GM12878 (cell line): ENCODE data around the gene C21orf58. TPM values are rescaled to one million over a fixed set of nuclear protein-coding genes. Genes with fewer than 3 reads are reported as not detected.

Experiments
- ATAC-seq: fragments of 200-7000 bp; cut with Tn5 transposase; 3 replicates; pipeline ENCODE4 v1.9.1; 2020; ENCODE audit warnings: mild to moderate bottlenecking, moderate library complexity
- Bru-seq: library from RNA; stranded (reverse); fragments of 400-500 nt; gene quantifications from one replicate; lab custom pipeline; 2021; lab: Mats Ljungman, UMichigan
- BruChase-seq, 2 experiments: library from RNA; stranded (reverse); fragments of 400-500 nt; gene quantifications; one replicate each; lab custom pipeline; 2021; lab: Mats Ljungman, UMichigan
- BruUV-seq: library from RNA; stranded (reverse); fragments of 400-500 nt; replicated peaks from 2 replicates; lab custom pipeline; 2021; lab: Mats Ljungman, UMichigan
- CTCF ChIA-PET: fragments of 300-600 bp; sonication (Branson Sonifier 250); formaldehyde crosslinking; extraction: SDS; loops from one replicate; lab custom pipeline; 2021; ENCODE audit warnings: inconsistent platforms; lab: Yijun Ruan, JAX
- POLR2A ChIA-PET: fragments of 350-600 bp; formaldehyde crosslinking; extraction: SDS; loops from one replicate; lab custom pipeline; 2021; ENCODE audit warnings: inconsistent platforms; lab: Charles Lee
- RAD21 ChIA-PET: fragments of 300-600 bp; sonication (Branson Sonifier 250); formaldehyde crosslinking; loops from one replicate; lab custom pipeline; 2023; ENCODE audit warnings: antibody characterized with exemption; ENCODE audit not compliant: unreplicated experiment; lab: Charles Lee
- SMC1A ChIA-PET: fragments of 300-600 bp; sonication (Branson Sonifier 250); formaldehyde crosslinking; loops from one replicate; lab custom pipeline; 2023; ENCODE audit not compliant: unreplicated experiment, uncharacterized antibody; lab: Charles Lee
- DNase-seq: peaks from one replicate; pipeline ENCODE4 v3.0.0-alpha.2; 2011; ENCODE audit warnings: low read depth, low spot score
- FAIRE-seq: peaks from 3 replicates; lab custom pipeline; 2011; peaks lifted over from hg19 to GRCh38; lab: Jason Lieb, UNC
- H2AFZ ChIP-seq: 2 replicates; pipeline ENCODE4 v1.6.0; 2011; ENCODE audit warnings: low read depth, low read length, control low read depth; ENCODE audit not compliant: control insufficient read depth
- H3K27ac ChIP-seq: 2 replicates; pipeline ENCODE4 v1.5.1; 2011; ENCODE audit warnings: control low read depth; ENCODE audit not compliant: control insufficient read depth, insufficient read depth
- H3K27me3 ChIP-seq, 2 experiments: replicated peaks in 1 of 2; 2 replicates each; pipeline versions ENCODE4 v1.6.0 to v1.6.1; 2011; ENCODE audit warnings: low read length in 1 of 2; ENCODE audit not compliant: control insufficient read depth in 2 of 2, insufficient read depth in 2 of 2
- H3K36me3 ChIP-seq, 2 experiments: 2 replicates each; pipeline ENCODE4 v1.5.1; 2011; ENCODE audit warnings: low read length in 1 of 2; ENCODE audit not compliant: control insufficient read depth in 2 of 2, insufficient read depth in 2 of 2
- H3K4me1 ChIP-seq: 2 replicates; pipeline ENCODE4 v1.6.1; 2011; ENCODE audit warnings: mild to moderate bottlenecking, low read length, moderate library complexity, mixed read lengths; ENCODE audit not compliant: control insufficient read depth, insufficient read depth
- H3K4me2 ChIP-seq: 2 replicates; pipeline ENCODE4 v1.6.0; 2011; ENCODE audit warnings: control low read depth; ENCODE audit not compliant: control insufficient read depth, insufficient read depth
- H3K4me3 ChIP-seq: fragments of 200-600 bp; sonication (generic); 2 replicates; pipeline ENCODE4 v1.5.1; 2016
- H3K79me2 ChIP-seq: 2 replicates; pipeline ENCODE4 v1.6.0; 2011; ENCODE audit warnings: low read length; ENCODE audit not compliant: control insufficient read depth, insufficient read depth
- H3K9ac ChIP-seq: 2 replicates; pipeline ENCODE4 v1.8.0; 2011; ENCODE audit warnings: low read length, control low read depth, mixed read lengths; ENCODE audit not compliant: control insufficient read depth, insufficient read depth
- H3K9me3 ChIP-seq: replicated peaks from 3 replicates; pipeline ENCODE4 v1.5.1; 2011; ENCODE audit warnings: mild to moderate bottlenecking, low read length; ENCODE audit not compliant: control insufficient read depth, insufficient read depth
- H4K20me1 ChIP-seq: 2 replicates; pipeline ENCODE4 v1.6.0; 2011; ENCODE audit not compliant: control insufficient read depth, insufficient read depth
- CREB1 ChIP-seq: IDR thresholded peaks from 2 replicates; pipeline ENCODE4 v1.6.1; 2012; ENCODE audit warnings: low read depth, mild to moderate bottlenecking, inconsistent platforms
- CREM ChIP-seq: IDR thresholded peaks from 2 replicates; pipeline ENCODE4 v1.6.1; 2014; ENCODE audit warnings: antibody characterized with exemption, low read depth
- FOS ChIP-seq: IDR thresholded peaks from 3 replicates; pipeline ENCODE4 v1.6.1; 2011; ENCODE audit warnings: borderline replicate concordance; ENCODE audit not compliant: insufficient read length; ENCODE audit errors: extremely low read depth
- GATAD2B ChIP-seq: fragments of 450-650 bp; conservative IDR thresholded peaks from 2 replicates; pipeline ENCODE4 v1.6.1; 2017; ENCODE audit warnings: low read depth, mild to moderate bottlenecking, moderate library complexity
- IKZF1 ChIP-seq: fragments of 450-650 bp; conservative IDR thresholded peaks from 2 replicates; pipeline ENCODE4 v1.6.1; 2017; ENCODE audit warnings: antibody characterized with exemption, mild to moderate bottlenecking
- MYC ChIP-seq: IDR thresholded peaks from 2 replicates; pipeline ENCODE4 v1.6.1; 2011; ENCODE audit warnings: mild to moderate bottlenecking, low read length, moderate library complexity, inconsistent platforms; ENCODE audit not compliant: insufficient read depth, insufficient replicate concordance, insufficient read length, severe bottlenecking
- NFYB ChIP-seq: IDR thresholded peaks from 2 replicates; pipeline ENCODE4 v1.6.1; 2011; ENCODE audit warnings: low read depth, mild to moderate bottlenecking, low read length, improper control_type of control experiment, moderate library complexity; ENCODE audit not compliant: insufficient read depth
- POLR2AphosphoS2 ChIP-seq: IDR thresholded peaks from 2 replicates; pipeline ENCODE4 v1.6.1; 2011; ENCODE audit warnings: low read depth, mild to moderate bottlenecking, low read length, improper control_type of control experiment, moderate library complexity
- TAF1 ChIP-seq: IDR thresholded peaks from 2 replicates; pipeline ENCODE4 v1.6.1; 2011; ENCODE audit warnings: mild to moderate bottlenecking, low read depth, low read length, borderline replicate concordance
- TARDBP ChIP-seq: IDR thresholded peaks from 2 replicates; pipeline ENCODE4 v1.6.1; 2016; ENCODE audit warnings: borderline replicate concordance
- TCF12 ChIP-seq: IDR thresholded peaks from 2 replicates; pipeline ENCODE4 v1.6.1; 2011; ENCODE audit warnings: low read depth, mild to moderate bottlenecking, low read length
- WGBS: methylation state at CpG from one replicate; pipeline ENCODE4 v1.1.6; 2016; ENCODE audit warnings: low lambda C conversion rate; ENCODE audit not compliant: insufficient replicate concordance, insufficient coverage; ENCODE audit errors: missing lambda C conversion rate; 5-methylcytosine and 5-hydroxymethylcytosine counted together
- in situ Hi-C: fragments of 300-500 bp; cut with MboI; formaldehyde crosslinking; loops from 9 replicates; pipeline ENCODE4 v1.14.3; 2018; ENCODE audit warnings: mixed read lengths
- intact Hi-C: fragments of 100-400 bp; cut with micrococcal nuclease; formaldehyde crosslinking; loops from one replicate; pipeline ENCODE4 v1.14.2; 2022; ENCODE audit not compliant: unreplicated experiment
- long read RNA-seq, 2 experiments: library from polyadenylated mRNA; unstranded; transcript quantifications; one replicate each; pipeline ENCODE4 v2.0.0, GENCODE V29; 2019 to 2020
- polyA minus RNA-seq, 3 experiments: library from RNA; depleted of rRNA, polyadenylated mRNA; stranded (reverse); fragments of >200 nt; gene quantifications; 2 replicates each; pipeline ENCODE4 v1.2.3, GENCODE V29; 2011
- polyA plus RNA-seq, 11 experiments: library from polyadenylated mRNA; depleted of rRNA in 4 of 11; unstranded in 6 of 11; stranded (reverse) in 5 of 11; fragments of >200 nt; fragmentation: Nextera tagmentation in 4 of 11; fragmentation: Illumina TruSeq in 1 of 11; extraction: Ambion mirVana in 4 of 11; extraction: Trizol in 1 of 11; gene quantifications; 1 replicate in 1 of 11; 2 replicates in 10 of 11; pipeline versions ENCODE4 v1.2.1 to v1.2.3, GENCODE V29; 2011 to 2016; ENCODE audit warnings: inconsistent platforms in 2 of 11, missing spikeins in 2 of 11, low read depth in 1 of 11
- total RNA-seq, 4 experiments: library from RNA; depleted of rRNA in 3 of 4; stranded (reverse); fragments of >200 nt in 3 of 4; fragmentation: Illumina TruSeq in 1 of 4; extraction: Trizol in 1 of 4; gene quantifications; 2 replicates each; pipeline versions ENCODE4 v1.2.1 to v1.2.3, GENCODE V29; 2013 to 2021
- TF ChIP-seq, protein P1 (sequence below): fragments of 450-650 bp; IDR thresholded peaks from 2 replicates; pipeline ENCODE4 v1.6.1; 2017; ENCODE audit warnings: low read depth, mild to moderate bottlenecking, moderate library complexity

The C21orf58 gene
- total RNA-seq (2013; cell fraction: nucleolus; rRNA removed) = 39.5 and 45.3 TPM in 2 replicates
- total RNA-seq (2014; rRNA removed) = 14.4 and 16.2 TPM in 2 replicates
- total RNA-seq (2014; rRNA removed; fragmentation: Illumina TruSeq; extraction: Trizol) = 6.7 and 7.3 TPM in 2 replicates
- 17.9 and 22.3 TPM in 2 replicates for total RNA-seq (2021)
- polyA plus RNA-seq (2011; ENCODE audit: low read depth) = 1.8 TPM
- 4.9 and 6.4 TPM in 2 replicates for polyA plus RNA-seq (2011; rRNA removed)
- polyA plus RNA-seq (2011; cell fraction: cytosol; rRNA removed) = 9.2 and 14.2 TPM in 2 replicates
- polyA plus RNA-seq (2011; cell fraction: nucleus; rRNA removed) = 50.5 and 63.4 TPM in 2 replicates
- 7.9 and 9.3 TPM in 2 replicates for polyA plus RNA-seq (2012)
- polyA plus RNA-seq (2014; fragmentation: Illumina TruSeq; extraction: Trizol) = 1.3 and 6.7 TPM in 2 replicates
- 1 to 10 TPM; 1.1 TPM for polyA plus RNA-seq (2014; fragmentation: Nextera tagmentation; extraction: Ambion mirVana)
- 21.6 and 28.2 TPM in 2 replicates for polyA plus RNA-seq (2014; rRNA removed)
- 10 to 100 TPM; 18.8 to 20.2 TPM for polyA plus RNA-seq (2016; fragmentation: Nextera tagmentation; extraction: Ambion mirVana)
- 9.7 and 17.1 TPM in 2 replicates for polyA minus RNA-seq (2011; rRNA and poly(A)+ RNA removed)
- polyA minus RNA-seq (2011; cell fraction: cytosol; rRNA and poly(A)+ RNA removed) = 4.8 and 5.9 TPM in 2 replicates
- 22.1 and 38.8 TPM in 2 replicates for polyA minus RNA-seq (2011; cell fraction: nucleus; rRNA and poly(A)+ RNA removed)
- Bru-seq, nascent RNA = percentile 61 among the genes with signal in this experiment
- BruChase-seq, experiment 1, labeled RNA remaining after a 6-hour chase = percentile 52 among the genes with signal in this experiment
- BruChase-seq, experiment 2, labeled RNA remaining after a 2-hour chase = percentile 54 among the genes with signal in this experiment
- long read RNA-seq, experiment 1, partial matches to known transcripts = 5 of 7 reads
- long read RNA-seq, experiment 1, other reads (novel, unspliced or antisense) = 2 of 7 reads
- long read RNA-seq, experiment 2, partial matches to known transcripts = 0 of 5 reads
- long read RNA-seq, experiment 2, other reads (novel, unspliced or antisense) = 5 of 5 reads

DNA sequence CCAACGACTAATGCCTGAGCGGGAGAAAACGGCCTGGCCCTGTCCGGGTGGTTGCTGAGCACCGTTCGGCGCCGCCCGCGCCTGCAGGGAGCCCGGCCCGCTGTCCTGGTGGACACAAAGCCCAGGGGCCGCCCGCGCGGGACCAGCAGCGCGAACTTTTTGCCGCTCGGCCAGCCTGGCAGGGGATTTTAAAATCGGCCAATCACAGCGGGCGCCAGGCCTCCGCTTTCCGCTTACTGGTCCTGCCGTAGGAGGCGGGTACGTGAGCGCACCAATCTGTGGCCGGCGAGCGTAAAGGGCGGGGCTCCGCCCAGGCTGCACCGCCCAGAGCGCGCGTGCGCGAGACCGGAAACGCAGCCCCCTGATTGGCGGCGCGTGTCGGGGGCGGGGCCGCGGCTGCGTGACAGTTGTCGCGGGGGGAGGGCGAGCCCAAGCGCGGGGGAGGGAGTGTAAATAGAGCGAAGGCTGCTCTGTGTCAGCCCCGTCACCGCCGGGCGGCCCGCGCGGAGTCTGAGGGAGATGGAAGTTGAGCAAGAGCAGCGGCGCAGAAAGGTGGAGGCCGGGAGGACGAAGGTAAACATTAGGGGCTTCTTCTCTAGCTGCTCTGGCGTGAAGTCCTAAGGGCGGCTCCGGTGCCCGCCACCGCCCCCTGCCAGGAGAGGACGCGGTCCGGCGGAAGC lies at the start of gene C21orf58, which contains the start of gene PCNT:
C21orf58 (minus strand) TSS at position 161 of the 680 bp plus-strand sequence. CDS start 1,132 bp downstream, outside the sequence.
PCNT (plus strand) TSS at position 447 of the 680 bp plus-strand sequence; CDS start at position 520, 73 bp downstream.
- no peaks in the 10 kb centered on the region for H3K27me3 ChIP-seq
- DNase-seq (peak; percentile 89), FAIRE-seq (peak; percentile 78), ATAC-seq (peak; percentile 91)
- under 1% methylated on average over 61 of the region's 76 CpGs for WGBS
- H3K36me3 ChIP-seq = peaks cover 0 to 3% of the 10 kb centered on the region in 2 experiments; a peak in 2 of 4 replicates
- peak within 1 kb of the TSS; percentile 75 for H3K4me2 ChIP-seq
- H3K4me1 ChIP-seq = peaks cover 5% of the 10 kb centered on the region
- peak within 1 kb of the TSS; percentile 94 for H3K27ac ChIP-seq
- no peaks in the 10 kb centered on the region for H4K20me1 ChIP-seq
- CTCF ChIA-PET = interaction anchor here (1.7 kb wide), 1 partner anchor 314 kb away, joined by 4 read pairs; no protein-coding TSS in a partner anchor
- no peaks in the 10 kb centered on the region for H3K9me3 ChIP-seq
- H3K9ac ChIP-seq = peak within 1 kb of the TSS; percentile 96
- RAD21 ChIA-PET = interaction anchor here (0.6 to 1.6 kb wide), 5 partner anchors 36 to 180 kb away, joined by 3 to 8 read pairs (median 4); partner anchors contain the start of gene LSS
- in situ Hi-C loops (no loop called here), intact Hi-C loops (loop anchor here (1.0 to 5.0 kb wide), 4 partner anchors 38 to 133 kb away; partner anchors contain the start of genes DIP2A, LSS and YBEY)
- SMC1A ChIA-PET = interaction anchor here (0.8 to 1.3 kb wide), 2 partner anchors 39 to 71 kb away, joined by 4 read pairs; no protein-coding TSS in a partner anchor
- peak within 1 kb of the TSS; percentile 78 for H2AFZ ChIP-seq
- peak within 1 kb of the TSS; percentile 88 for H3K4me3 ChIP-seq
- peaks cover 60% of the 10 kb centered on the region for H3K79me2 ChIP-seq
- no TSS peak for BruUV-seq
- POLR2A ChIA-PET = interaction anchor here (0.5 to 2.3 kb wide), 4 partner anchors 38 to 97 kb away, joined by 3 to 7 read pairs (median 5); partner anchors contain the start of genes MCM3AP and YBEY
- 0 out of 2 replicates have a peak, but pooled peaks have one; percentile 50 for TF ChIP-seq TCF12
- TF ChIP-seq NFYB = peak; percentile 96
- peak; percentile 29 for TF ChIP-seq CREM
- TF ChIP-seq TAF1 = peak; percentile 76
- TF ChIP-seq TARDBP = 0 out of 2 replicates have a peak, but pooled peaks have one; percentile 19
- TF ChIP-seq GATAD2B = peak; percentile 63
- peak; percentile 30; the same call in 1 of the 2 replicates for TF ChIP-seq IKZF1
- TF ChIP-seq, protein P1, sequence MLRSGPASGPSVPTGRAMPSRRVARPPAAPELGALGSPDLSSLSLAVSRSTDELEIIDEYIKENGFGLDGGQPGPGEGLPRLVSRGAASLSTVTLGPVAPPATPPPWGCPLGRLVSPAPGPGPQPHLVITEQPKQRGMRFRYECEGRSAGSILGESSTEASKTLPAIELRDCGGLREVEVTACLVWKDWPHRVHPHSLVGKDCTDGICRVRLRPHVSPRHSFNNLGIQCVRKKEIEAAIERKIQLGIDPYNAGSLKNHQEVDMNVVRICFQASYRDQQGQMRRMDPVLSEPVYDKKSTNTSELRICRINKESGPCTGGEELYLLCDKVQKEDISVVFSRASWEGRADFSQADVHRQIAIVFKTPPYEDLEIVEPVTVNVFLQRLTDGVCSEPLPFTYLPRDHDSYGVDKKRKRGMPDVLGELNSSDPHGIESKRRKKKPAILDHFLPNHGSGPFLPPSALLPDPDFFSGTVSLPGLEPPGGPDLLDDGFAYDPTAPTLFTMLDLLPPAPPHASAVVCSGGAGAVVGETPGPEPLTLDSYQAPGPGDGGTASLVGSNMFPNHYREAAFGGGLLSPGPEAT = peak; percentile 48; the same call in 1 of the 2 replicates
- peak; percentile 32; the same call in 1 of the 2 replicates for TF ChIP-seq POLR2AphosphoS2
- TF ChIP-seq MYC = peak; percentile 34
- TF ChIP-seq CREB1 = peak; percentile 38; the same call in 1 of the 2 replicates
- TF ChIP-seq FOS = peak; percentile 73
